Stimulated activated CD8-positive, alpha-beta memory T cell treated with anti-CD3 and anti-CD28 coated beads, Interleukin-15, amount 100 ng/mL, for 24 hours (primary cell): ENCODE measurements around the gene MRPL24.
"Not testable (repeated sequence)": the region's sequence is repeated elsewhere in the genome, so short reads cannot be mapped to it uniquely, and the experiment has no call there.

Experiments
- DNase-seq: peaks from one replicate; pipeline ENCODE4 v3.0.0-alpha.2; 2020; ENCODE audit warnings: low read depth

MRPL24 gene

DNA sequence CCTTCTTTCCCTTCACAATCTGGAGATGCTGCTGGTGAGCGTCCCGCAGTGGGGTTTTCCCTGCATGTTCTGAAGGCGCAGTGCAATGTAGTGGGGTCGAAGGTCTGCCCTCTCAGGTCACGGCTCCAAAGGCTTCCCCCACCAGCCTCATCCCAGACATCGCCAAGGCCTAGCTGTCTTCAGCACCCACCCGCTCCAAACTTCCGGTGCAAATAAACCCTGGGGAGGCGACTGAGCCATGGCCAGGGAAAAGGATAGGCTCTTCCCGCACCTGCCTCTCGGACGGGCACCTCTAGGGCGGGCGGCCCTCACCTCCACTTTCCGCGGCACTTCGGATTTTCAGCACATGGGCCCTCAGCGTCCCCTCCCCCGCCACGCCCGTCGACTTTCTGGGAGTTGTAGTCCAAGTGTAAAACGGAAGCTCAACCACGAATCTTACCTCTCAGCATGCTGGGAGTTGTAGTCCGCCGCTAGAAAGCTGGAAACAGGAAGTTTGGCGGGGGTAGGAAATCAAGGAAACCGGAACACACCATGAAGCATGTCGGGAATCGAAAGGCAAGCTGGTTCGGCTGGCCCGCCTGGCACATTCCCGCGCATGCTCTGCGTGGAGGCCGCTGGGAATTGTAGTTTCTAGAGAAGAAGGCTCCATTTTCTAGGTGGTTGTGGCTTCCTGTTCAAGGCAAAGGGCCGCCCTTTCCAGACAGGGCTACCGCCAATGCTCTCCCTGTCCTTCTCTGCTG is at the start of gene MRPL24:
MRPL24 (minus strand) TSS at position 348 of the 740 bp plus-strand sequence. CDS start 2,384 bp downstream, outside the sequence.
- peak; percentile 81 for DNase-seq

DNA sequence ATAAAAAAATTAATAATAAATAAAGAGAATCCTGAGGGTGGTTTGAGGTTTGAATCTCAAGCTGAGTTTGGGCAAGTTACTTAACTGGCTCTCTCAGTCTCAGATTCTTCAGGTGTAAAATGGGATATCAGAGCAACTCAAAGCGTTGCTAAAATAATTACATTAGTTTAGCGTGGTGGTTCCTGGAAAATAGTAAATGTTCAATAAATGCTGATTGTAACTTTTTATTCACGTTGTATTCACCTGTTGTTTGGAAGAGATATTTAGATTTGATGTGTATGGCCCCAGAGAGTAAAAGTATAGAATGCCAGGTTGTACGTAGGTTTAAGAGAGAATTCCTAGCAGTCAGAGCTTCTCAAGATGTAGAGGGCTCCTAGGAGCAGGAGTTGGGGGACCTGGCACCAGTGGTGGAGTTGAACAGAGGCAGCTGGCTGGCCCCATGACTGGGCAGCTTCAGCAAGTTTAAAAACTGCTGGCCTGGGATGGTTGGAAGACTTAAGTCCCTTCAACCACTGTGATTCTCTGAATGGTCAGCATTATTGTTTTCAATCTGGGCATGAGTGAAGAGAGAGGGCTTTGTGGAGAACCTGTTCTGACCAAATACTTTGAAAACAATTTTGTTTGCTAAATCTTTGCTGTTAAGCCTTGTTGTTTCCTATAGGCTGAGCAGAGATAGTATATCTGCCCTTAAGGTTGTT is 48.9 kb upstream of the MRPL24 start:
- DNase-seq = no peak

DNA sequence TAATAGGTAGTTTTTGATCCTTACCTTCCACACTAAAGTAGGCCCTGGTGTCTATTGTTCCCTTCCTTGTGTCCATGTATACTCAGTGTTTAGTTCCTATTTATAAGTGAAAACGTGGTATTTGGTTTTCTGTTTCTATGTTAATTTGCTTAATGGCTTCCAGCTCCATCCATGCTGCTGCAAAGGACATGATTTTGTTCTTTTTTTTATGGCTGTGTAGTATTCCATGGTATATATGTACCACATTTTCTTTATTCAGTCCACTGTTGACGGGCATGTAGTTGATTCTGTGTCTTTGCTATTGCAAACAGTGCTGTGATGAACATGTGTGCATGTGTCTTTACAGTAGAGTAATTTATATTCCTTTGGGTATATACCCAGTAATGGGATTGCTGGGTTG is 47.2 kb upstream of the MRPL24 start:
- DNase-seq = no peak

DNA sequence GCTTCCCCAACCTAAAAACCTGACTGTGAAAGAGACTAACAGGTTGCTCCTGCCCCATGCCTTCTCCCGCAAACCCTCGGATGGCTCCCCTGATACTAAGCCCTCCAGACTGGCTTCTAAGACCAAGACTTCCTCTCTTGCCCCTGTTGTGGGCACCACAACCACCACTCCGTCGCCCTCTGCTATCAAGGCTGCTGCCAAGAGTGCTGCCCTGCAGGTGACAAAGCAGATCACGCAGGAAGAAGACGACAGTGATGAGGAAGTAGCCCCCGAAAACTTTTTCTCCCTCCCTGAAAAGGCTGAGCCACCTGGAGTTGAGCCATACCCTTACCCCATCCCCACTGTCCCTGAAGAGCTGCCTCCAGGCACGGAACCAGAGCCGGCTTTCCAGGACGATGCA is 45.8 kb upstream of the MRPL24 start:
- no peak for DNase-seq

DNA sequence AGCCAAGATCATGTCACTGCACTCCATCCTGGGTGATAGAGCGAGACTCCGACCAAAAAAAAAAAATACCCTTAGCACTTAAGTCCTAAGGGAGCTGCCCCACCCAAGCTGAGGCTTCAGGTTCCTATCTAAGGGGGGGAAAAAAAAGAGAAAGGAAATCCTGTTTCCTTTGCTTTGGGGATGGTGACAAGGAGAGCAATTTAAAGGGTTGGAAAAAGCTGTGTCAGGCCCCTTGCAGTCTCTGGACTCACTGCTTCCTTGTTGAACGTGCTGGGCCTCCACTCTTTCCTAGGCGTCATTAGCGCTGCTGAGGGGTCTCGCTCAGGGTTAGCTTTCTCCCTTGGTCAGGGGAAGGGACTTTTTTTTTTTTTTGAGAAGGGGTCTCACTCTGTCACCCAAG is 44.6 kb upstream of the MRPL24 start:
- DNase-seq = no peak

DNA sequence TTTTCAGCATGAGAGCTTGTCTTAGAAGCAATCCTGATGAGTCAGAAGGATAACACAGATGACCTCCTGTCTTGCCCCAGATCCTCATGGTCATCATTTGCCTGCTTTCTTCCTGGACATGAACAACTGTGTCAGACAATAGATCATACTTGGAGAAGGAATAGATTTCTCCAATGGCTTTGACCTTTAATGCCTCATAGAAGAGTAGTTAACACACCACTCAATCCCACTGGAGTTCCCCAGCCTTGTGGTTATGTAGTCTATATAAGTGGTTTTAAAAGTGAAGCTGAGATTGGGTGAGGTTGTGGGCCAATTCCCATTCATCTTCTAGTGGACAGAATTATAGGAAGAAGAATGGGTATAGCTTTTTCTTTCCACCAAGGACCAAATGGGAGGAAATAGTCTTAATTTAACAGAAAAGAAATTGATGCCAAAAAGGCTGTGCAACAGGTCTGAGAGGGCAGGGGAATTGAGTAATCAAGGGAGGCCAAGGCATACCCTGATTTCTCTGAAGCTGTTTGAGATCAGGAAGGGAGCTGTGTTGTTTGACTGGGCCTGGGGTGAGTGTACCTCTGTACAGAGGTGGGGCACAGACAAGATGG is 40.8 kb upstream of the MRPL24 start:
- no peak for DNase-seq

DNA sequence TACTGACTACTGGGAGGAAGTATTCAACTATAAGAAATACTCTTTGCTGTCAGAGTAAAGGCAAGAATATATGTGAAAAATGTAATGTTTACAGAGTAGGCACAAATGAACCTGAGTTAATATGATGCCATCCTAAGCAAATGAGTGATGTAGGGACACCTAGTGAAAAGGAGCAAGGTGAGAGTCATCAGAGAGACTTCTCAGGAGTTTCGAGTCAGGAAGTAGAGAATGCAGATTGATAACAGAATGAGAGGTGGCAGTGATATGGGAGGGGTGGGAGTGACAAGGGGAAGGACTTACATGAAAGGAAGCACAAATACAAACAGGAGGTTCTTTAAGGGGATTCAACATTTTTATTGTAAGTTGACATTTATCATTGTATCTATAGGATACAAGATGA is 36.7 kb upstream of the MRPL24 start:
- no peak for DNase-seq

DNA sequence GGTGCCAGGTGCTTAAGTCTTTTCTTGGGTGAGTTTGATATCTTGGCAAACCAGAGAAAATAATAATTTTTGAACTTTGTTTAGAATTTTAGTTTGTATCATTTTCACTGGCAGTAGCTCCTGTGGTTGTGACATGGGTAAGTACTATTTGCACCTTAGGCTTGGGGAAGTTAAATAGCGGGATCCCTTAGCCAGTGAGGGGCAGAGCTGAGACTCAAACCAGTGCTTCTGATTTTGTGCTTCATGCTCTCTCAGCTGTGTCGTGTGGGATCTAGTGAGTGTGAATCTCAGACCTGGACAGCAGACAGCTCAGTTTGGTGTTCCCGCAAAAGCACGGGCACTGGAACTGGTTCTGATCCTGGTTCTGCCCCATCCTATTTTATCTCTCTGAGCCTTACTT is 36.1 kb upstream of the MRPL24 start:
- DNase-seq = no peak

DNA sequence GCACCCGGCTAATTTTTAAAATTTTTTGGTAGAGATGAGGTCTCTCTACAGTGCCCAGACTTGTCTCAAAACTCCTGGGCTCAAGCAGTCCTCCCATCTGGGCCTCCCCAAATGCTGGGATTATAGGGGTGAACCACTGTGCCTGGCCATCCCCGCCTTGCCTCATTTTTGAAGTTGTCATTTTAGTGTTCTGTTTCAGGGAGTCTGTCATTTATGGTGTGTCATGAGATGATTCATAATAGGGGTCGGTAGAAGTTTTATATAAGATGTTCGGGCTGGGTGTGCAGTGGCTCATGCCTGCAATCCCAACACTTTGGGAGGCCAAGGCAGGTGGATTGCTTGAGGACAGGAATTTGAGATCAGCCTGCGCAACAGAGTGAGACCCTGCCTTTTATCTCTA is 34.9 kb upstream of the MRPL24 start:
- DNase-seq = no peak

DNA sequence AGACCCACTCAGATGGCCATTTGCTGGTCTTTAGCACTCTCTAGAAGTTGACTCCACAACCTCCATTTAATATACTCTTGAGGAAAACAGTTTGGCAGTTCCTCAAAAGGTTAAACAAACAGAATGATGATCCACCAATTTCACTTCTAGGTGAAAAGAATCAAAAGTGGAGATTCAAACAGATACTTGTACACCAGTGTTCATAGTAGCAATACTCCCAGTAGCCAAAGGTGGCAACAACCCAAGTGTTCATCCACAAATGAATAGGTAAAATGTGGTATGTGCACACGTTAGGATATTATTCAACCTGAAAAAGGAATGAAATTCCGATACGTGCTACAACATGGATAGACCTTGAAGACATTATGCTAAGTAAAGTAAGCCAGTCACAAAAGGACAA is 32.7 kb upstream of the MRPL24 start:
- no peak for DNase-seq

DNA sequence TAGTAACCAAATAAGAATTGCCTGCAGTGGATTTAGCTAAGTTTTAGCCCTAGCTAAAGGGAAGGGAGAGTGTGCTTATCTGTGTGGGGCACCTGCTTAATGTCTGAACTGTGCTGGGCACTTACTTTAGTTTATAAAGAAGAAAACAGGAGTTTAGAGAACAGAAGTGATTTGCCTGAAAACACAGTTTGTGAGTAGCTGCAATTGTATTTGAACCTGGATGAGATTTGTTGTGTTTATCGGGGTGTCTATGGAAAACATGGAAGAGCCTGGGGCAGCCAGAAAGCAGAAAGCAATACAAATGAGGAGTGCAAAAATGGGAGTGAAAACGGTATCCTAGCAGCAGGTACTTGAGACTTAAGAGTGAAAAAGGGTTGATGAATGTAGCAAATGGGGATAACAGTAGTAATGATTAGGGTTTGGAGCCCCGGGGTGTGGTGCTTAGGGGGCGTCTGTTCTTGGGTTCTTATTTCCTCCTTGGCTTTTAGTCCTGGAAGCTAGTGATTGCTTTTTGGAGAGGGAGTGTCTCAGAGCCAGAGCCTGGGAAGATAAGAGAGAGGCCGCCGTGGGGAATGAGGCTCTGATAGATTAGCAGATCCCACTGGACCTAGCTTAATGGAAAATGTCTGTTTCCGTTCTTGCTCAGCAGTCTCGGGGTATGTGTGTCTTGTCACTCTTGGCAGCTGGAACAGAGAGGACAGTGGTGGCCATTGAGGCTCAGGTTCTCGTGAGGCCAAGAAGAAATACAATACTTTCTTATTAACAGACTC is 32.0 kb upstream of the MRPL24 start:
- no peak for DNase-seq

DNA sequence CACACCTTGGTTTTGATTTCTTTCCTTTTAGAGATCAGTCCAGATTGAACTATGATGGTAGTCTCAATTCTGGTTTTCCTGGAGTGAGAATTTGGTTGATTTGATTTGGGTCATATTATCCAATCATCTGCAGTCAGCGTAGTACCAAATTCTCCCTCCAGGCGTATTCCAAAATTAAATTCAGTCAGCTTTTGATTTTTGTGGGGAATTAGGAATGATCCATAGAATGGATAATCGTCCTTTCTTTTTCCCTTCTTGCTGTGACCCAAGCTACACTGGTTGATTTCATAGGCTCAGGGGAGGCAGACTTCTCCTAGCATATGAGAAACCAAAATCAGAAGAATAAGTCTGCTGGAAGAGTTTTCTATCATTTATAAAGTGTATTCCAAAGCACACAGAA is 31.3 kb upstream of the MRPL24 start:
- DNase-seq = no peak

DNA sequence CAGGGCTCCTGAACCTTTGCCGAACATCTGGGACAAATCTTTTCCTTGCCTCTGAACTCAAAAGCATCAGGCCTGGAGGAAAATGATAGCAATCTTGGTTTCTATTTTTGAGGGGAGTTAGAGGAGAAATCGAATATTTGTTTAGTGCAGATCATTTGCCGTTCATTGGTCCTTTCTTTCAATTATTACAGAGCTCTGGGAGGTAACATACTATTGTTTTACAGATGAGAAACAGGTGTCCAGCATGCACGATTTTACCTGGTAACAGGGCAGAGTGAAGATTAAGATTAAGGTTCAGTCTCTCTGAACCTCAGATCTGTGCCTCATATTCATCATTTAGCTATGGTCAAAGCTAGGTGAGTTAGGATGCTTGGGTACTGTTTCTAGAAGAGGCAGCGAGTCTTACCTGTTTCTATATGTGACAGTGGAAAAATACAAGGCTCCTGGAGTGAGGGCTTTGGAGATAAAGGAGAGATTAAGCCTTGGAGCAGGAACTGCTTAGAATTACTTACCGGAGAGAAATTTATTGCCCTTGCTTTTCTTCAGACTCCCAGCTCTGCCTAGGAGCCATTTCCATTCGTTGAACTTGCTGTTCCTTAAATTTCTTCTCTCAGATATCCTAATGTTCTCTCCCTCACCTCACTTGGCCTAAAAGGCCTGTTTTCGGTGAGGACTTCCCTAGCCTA is 27.9 kb upstream of the MRPL24 start:
- DNase-seq = no peak

DNA sequence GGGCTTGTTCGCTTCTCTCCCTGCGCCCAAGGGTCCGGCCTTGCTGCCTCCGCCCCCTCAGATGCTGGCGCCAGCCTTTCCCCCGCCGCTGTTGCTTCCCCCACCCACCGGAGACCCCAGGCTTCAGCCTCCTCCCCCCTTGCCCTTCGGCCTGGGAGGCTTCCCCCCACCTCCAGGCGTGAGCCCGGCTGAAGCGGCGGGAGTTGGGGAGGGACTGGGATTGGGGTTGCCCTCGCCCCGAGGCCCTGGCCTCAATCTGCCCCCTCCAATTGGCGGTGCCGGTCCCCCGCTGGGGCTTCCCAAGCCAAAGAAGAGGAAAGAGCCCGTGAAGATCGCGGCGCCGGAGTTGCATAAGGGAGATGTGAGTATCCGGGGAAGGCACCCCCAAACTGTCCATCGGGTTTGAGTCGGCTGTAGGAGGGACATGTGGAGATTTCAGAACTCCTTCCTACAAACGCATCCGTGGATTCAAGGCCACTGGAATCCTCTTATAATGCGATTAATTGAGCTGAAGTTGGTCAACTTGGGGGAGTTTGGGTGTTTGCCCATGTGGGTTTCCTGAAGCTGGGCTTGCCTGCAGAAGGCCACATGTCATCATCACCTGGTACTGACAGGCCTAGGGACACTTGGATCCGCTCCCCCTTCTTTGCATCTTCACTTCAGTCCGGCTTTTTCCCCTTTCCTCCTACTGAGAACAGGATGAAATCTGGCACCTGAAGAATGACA is 27.2 kb upstream of the MRPL24 start:
- DNase-seq = no peak

DNA sequence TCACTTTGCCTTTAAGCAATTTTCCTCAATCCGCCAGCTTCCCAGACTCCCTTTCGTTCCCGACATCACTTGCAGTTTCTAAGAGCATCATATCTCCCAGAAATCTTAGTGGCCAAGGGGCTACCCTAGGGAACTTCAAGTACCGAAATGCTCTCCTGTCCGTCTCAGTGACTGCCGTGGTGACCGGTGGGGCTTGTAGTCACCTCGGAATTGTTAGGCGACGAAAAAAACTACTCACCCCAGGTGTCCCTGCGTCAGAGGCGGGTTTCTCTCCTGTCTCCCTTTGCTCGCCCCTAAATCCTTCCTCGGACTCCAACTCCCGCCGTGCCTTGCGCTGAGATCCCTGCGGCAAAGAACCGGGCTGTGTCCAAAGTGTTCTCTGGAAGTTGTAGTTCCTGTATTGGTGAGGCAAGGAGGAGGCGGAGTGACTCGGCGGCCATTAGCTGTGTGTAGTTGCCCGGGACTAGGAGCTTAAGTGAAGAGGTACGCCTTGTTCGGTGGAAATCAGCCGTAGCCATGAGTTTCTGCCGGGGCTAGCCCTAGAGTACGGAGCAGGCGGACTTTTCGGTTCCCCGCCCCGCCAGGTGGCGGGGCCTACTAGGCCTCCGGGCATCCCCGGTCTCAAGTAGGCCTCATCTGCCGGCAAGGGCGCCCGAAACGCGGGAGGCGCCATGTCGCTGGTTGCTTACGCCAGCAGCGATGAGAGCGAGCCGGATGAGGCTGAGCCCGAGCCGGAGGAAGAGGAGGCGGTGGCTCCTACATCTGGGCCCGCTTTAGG is 26.4 kb upstream of the MRPL24 start, which contains the start of gene PRCC:
PRCC (plus strand) TSS at position 435 of the 778 bp plus-strand sequence; CDS start at position 672, 237 bp downstream.
- DNase-seq = peak; percentile 73

DNA sequence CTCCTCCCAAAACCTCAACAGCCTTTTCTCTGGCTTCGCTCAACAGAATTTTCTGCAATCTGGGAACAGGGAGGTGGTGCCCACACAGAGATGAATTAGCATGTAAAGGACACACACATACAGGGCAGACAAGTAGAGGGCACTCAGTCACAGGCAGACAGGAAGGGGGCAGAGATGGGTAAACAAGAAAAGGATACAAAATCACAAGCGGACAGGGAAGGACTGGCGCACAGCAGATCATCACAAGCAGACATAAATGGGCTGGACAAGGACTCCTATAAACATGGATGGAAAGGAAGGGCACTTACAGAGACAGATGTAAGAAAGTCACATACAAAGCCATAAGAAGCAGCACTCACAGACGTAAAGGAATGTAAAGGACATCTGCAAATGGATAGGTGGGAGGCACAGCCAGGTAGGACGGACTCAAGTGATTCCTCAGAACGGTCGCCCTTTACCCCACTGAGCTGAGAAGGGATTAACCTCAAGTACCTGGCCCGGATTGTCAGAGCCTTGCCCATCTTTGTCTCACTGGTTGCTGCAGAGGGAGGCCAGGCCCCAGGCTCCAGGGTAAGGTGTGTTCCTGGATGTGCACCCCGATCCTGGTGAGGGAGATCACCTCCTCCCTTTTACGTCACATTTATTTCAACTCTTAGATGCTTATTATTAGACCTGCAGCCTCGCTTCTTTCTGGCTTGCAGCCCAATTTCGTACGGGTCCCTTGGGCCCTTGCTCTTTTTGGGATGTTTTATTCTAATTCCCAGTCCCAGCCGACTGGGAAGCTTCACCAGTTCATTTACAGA is 25.6 kb upstream of the MRPL24 start:
- DNase-seq = no peak

DNA sequence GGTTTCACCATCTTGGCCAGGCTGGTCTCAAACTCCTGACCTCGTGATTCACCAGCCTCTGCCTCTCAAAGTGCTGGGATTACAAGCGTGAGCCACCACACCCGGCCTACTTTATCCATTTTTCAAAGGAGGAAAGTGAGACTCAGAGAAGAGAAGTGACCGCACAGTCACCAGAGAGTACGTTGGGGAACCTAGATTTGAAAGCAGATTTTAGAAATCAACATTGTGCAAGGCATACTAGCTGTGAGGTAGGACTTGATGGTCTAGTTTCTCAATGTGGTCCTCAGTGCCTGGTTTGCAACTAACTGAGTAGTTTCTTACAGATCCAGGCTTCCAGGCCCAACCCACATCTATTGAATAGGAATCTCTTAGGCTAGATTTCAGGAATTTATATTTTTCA is 24.8 kb upstream of the MRPL24 start:
- no peak for DNase-seq

DNA sequence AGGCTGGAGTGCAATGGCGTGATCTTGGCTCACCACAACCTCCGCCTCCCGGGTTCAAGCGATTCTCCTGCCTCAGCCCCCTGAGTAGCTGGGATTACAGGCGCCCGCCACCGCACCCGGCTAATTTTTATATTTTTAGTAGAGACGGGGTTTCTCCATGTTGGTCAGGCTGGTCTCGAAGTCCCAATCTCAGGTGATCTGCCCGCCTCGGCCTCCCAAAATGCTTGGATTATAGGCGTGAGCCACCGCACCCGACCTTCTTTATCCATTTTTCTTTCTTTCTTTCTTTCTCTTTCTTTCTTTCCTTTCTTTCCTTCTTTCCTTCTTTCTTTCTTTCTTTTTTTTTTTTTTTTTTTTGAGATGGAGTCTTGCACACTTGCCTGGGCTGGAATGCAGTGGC is 24.2 kb upstream of the MRPL24 start:
- DNase-seq = not testable (repeated sequence)

DNA sequence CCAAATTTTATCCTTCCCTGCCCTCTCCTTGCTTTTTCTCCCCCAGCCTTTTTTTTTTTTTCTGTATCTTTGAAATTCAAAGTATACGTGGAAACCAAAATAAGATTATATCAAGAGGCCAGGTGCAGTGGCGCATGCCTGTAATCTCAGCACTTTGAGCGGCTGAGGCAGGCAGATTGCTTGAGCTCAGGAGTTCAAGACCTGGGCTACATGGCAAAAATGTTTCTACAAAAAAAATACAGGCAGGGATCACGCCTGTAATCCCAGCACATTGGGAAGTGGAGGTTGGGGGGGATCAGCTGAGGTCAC is 19.9 kb upstream of the MRPL24 start:
- DNase-seq = no peak
